Activated CD4-positive, alpha-beta T cell treated with anti-CD3 and anti-CD28 coated beads, Interleukin-2, amount 50 U/mL, for 4 hours (primary cell): ENCODE data around the gene SLC6A19.
"Not testable (repeated sequence)": the region's sequence is repeated elsewhere in the genome, so short reads cannot be mapped to it uniquely, and the experiment has no call there.

Source experiments
- DNase-seq, 2 experiments: peaks; one replicate each; pipeline ENCODE4 v3.0.0-alpha.2; 2020

The SLC6A19 gene

DNA sequence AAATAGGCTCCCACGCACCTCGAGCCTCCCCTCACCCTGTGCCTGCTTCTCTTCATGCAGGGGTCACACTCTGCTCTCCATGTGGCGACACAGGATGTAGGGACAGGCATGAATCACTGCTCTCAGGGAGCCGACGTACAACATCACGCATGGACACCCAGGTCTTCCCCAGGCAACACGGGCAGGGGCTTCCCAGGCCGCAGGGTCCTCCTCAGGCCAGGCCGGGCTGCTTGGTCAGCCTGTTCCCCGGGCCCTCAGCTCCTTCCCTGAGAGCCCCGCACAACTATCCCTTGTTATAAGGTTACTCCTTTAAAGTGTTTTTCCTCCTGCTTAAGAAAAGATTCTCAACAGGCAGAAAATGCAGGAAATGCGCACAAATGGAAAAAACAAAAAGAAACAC lies 24.8 kb downstream of the SLC6A19 start:
- DNase-seq: no peak

DNA sequence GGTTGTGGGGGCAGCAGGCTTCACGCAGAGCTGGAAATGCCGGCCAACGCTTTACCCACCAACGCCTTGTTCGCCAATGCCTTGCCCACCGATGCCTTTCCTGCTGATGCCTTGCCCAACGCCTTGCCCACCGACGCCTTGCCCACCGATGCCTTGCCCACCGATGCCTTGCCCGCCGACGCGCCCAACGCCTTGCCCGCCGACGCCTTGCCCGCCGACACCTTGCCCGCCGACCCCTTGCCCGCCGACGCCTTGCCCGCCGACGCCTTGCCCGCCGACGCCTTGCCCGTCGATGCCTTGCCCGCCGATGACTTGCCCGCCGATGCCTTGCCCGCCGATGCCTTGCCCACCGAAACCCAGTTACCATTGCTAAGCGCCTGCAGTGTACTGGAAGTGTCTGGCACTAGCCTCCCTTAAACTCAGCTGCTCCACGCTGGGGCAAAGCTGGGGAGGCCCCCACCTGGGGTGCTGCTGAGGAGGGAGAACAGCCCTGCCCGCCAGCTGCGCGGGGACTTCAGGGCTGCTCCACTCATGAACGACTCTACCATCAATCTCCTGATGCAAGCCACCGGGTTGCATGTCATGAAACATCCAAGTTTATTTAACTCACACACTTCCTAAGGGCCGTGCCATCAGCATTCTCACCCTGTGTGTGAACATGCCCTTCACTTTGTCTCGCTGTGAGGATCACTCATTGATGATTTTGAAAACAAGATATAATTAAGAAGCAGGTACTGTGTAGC lies 25.6 kb downstream of the SLC6A19 start:
- no peak for DNase-seq

DNA sequence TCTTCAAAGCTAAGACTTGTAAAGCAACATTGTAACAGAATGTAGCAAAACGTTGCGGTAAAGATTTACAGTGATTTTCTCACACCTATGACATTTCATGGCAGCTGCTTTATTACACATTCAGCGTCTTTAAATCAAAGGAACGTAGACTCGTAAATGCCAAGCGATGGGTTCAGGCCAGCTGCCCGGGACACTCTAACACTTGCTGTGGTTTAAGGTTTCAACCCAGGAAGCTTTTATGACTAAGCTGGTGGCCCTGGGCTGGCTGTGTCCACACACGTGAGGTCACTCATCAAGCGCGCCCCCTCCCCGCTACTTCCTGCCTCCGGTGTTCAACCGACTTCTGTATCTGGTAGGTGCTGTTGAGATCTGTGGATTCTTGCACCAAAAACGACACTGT lies 26.3 kb downstream of the SLC6A19 start:
- no peak for DNase-seq

DNA sequence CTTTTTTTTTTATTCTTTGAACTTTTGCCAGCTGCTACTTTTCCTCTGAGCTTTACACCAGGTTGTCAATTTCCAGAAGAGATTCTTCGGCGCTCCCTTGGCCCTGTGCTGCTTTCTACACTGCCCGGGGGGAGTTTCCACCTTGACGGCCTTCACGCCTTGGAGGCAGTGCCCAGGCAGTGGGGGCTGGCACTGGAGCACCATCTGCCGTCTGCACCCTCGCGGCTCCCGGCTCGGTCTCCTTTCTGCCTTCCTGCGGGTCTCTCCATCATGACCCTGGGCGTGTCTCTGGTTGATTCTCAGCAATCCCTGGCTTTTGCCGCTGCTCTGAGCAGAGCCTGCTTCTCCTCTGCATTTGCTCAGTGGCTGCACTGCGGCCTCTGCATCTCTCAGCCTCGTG lies 26.7 kb downstream of the SLC6A19 start:
- no peak for DNase-seq

DNA sequence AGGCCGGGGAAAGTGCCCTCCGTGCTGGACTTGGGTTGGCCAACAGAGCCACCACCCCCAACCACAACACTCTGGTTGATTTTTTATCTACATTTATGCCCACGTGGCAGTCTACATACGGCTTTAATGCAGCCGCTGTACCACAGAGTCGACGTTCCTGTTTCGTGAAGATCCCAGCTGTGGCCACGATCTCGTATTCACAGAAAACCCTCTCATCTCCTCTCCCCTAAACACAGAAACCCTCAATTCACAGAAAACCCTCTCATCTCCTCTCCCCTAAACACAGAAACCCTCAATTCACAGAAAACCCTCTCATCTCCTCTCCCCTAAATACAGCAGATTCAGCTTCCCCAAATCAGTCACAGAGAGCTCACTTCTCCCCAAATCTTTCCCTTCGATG lies 27.6 kb downstream of the SLC6A19 start:
- not testable (repeated sequence) for DNase-seq

DNA sequence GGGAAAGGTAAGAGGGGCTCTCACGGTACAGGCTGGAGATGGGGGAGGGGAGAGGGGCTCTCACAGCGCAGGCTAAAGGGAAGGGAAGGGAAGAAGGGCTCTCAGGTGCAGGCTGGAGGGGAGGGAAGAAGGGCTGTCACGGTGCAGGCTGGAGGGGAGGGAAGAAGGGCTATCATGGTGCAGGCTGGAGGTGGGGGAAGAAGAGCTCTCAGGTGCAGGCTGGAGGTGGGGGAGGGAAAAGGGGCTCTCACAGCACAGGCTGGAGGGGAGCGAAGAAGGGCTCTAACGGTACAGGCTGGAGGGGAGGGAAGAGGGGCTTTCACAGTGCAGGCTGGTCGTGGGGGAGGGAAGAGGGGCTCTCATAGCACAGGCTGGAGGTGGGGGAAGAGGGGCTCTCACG lies 28.4 kb downstream of the SLC6A19 start:
- no peak for DNase-seq

DNA sequence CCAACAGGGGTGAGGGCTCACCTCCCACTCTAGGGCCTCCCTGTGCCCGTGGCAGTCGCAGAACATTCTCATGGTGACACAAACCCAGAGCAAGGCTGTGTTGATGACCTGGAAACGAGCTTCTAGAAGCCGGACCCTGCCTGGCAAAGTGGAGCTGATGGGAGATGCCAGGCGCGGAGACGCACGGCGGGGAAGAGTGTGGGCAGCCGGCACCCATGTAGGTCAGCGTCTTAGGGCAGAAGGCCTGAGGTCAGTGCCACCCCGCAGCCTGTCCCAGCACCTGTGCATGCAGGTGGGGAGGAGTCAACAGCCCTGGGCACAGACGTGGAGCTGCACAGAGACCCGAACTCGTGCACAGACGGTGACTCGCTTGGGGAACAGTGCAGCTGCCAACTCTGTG lies 29.2 kb downstream of the SLC6A19 start:
- DNase-seq: no peak

DNA sequence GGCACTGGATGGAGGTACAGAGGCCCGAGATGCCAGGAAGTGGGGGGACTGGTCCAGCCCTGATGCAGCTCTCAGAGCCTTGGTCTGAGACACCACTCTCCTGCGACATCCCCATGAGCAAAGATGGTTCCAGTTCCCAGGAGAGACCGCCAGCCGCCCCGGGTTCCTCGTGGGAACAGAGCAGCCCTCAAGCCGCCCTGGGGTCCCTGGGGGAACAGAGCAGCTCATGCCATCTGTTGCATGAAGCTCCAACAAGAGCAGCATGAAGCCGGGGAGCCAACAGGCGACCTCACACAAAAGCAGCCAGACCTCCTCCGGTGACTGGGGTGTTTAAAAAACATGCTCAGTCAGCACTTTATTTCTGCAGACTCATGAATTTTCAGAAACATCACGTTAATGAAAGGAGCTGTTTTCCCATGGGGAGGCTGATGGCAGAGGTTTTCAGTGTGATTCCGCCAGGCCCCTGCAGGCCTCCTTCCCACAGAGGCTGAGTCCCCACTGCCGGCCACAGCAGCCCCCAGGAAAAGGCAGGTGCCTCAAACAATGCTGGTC lies 30.0 kb downstream of the SLC6A19 start:
- DNase-seq: no peak

DNA sequence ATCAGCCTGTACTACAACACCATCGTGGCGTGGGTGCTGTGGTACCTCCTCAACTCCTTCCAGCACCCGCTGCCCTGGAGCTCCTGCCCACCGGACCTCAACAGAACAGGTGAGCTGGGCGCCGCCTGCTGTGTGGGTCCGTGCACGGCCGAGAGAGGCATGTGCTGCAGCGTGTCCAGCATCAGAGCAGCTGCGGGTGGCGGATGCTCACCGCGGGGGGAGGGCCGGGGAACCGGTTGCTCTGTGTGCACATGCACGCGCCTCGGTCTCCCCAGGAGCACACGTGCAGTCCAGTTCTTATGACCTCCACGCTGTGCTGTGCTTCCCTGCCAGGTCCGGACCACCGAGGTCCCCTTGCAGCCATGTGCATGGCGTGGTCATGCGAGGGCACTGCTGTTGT lies 31.4 kb downstream of the SLC6A19 start:
- no peak for DNase-seq

DNA sequence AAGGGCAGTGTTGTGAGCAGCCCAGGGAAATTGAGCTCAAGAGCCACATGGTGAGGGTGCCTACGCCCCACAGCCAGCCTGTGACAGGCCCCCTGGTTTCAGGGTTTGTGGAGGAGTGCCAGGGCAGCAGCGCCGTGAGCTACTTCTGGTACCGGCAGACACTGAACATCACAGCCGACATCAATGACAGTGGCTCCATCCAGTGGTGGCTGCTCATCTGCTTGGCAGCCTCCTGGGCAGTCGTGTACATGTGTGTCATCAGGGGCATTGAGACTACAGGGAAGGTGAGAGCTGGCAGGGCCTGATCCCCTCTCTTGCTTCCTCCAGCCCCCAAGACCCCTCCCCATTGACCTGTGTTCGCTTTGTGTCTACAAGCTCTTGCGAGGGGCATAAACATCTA lies 34.0 kb downstream of the SLC6A19 start:
- no peak for DNase-seq

DNA sequence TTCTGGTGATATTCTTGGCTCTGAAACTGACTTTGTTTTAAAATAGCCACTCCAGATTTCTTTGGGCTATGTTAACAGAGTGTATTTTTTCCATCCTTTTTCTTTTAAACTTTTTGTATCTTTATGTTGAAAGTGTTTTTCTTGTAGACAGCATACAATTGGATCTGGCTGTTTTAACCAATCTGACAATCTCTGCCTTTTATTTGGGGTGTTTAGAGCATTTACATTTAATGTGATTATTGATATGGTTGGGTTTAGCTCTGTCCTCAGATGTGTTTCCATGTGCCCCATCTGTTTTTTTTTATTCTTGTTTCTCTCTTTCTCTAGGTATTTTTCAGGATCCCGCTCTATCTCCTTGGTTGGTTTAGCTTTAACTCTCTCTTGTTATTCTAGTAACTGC lies 34.4 kb downstream of the SLC6A19 start:
- no peak for DNase-seq

DNA sequence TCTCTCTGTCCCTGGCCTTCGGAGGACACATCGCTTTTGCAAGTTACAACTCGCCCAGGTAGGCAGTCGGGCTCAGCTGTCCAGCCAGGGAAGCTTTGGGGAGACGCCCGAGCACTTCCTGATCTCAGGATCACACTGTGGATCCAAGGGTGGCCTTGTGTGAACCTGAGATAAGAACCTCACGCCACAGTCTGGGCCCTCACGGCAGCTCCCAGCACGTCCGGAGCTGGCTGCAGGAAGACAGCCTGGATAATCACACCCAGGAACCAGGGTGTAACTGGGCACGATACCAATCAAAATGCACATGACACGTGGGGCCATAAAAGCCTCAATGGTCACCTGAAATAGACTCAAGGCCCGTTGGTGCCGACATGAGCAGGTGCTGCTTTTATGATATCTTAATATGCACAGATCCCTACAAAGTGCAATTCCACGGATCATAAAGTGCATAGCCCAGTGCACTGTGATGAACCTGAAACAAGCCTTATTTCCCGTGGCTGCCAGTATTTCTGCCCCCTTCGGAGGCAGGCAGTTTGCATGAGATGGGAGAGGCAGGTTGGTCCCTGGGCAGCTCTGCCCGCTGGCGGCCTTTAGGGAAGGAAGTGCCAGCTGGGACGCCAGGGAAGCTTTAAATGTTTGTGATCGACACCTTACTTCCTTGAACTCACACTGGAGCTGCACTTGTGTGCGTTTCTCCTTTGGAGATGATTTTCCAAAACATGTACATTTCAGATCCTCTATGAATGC lies 38.3 kb downstream of the SLC6A19 start:
- DNase-seq: no peak

DNA sequence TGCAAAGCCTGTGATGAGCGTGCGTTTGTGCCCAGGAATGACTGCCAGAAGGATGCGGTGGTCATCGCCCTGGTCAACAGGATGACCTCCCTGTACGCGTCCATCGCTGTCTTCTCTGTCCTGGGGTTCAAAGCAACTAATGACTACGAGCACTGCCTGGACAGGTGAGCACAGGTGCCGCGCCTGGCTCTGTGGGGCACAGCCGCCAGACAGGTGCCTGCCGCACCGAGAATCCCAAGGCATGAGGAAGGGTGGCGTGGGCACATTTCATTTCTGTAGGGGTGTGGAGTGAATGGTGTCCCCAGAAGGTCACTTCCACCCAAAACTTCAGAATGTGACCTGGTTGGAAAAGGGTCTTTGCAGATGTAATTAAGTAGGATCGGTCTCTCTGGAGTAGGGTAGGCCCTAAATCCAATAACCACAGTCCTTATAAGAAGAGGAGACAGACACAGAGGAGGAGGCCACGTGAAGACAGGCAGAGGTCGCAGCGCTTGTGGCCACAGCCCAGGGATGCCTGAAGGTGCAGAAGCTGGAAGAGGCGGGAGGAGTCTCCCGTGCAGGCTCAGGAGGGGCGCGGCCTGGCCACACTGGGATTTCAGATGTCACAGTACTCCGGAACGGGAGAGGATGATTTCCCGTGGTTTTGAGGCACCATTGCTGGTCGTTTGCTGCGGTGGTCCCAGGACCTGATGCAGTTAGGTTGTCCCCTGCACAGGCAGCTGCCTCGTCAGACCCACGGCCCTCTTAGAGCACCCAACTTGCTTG lies 39.3 kb downstream of the SLC6A19 start:
- DNase-seq: no peak

DNA sequence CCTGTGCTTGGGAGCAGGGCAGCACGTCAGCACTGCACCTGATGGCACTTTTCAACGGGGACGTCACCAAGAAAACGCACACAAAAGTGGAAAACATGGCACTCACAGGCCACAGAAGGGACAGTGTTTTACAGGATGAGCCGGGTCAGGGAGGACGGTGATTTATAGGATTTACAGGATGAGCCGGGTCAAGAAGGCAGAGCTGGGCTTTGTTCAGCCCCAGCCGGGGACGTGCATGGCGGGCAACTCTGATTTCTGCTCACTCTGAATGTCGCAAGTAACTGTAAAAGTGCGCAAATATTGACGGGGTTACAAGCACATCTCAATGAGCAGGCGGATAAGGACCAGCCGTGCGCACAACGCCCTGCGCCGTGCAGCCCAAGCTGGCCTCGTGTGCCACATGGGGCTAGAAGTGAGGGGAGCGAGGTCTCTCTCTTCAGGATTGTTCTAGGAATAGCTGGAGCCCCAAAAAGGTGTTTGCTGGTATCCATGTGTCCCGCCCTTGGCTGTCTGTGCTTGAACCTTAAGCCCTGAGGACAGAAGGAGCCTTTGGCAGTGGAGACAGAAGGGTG lies 40.2 kb downstream of the SLC6A19 start:
- DNase-seq: no peak

DNA sequence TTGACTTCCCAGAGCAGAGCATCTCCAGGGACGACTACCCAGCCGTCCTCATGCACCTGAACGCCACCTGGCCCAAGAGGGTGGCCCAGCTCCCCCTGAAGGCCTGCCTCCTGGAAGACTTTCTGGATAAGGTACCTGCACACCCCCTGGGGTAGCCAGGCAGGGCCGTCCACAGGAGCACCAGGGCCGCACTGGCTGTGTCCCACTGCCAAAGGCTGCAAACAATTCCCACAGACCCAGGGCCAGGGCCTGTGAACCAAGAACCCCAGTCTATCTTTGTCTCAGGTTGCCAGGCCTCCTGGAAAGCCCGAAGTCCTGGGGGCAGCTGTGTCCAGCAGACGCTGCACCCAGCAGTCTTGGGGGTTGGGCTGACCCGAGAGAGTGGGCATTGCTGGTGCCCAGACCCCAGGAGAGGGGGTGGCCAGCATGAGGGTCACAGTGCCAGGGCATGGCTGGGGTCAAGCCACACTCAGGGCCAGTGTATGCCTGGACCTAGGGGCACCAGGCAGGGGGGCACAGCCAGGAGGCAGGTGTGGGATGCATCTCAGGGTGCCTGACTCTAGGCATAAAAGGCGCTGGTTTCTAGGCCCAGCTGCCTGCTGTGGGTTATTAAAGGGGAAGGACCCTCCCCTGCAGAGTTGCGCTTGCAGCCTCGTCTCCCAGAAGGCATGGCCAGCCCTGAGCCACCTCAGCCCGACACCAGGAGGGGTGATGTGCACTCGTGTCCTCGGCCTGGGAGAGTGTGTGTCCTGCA lies 41.5 kb downstream of the SLC6A19 start:
- no peak for DNase-seq

DNA sequence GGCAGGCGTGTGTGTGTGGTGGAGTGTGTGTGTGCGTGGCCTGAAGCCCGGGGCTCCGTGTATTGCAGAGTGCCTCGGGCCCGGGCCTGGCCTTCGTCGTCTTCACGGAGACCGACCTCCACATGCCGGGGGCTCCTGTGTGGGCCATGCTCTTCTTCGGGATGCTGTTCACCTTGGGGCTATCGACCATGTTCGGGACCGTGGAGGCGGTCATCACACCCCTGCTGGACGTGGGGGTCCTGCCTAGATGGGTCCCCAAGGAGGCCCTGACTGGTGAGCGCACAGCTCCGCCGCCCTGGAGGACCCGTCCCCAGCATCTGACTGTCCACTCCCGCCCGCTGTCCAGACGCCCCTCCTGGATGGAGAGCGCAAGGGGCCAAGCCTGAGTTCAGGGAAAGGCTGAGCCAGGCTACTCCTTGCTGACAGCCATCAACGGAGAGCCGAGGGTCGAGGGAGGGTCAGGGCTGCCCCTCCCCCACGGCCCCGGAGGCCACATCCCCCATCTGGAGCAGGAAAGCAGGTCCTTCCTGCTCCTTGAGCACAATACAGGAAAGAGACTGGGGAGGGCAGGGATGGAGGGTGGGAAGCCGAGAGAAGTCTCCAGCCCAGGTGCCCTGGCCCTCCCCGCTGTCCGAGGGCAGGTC lies 42.2 kb downstream of the SLC6A19 start:
- DNase-seq: no peak

DNA sequence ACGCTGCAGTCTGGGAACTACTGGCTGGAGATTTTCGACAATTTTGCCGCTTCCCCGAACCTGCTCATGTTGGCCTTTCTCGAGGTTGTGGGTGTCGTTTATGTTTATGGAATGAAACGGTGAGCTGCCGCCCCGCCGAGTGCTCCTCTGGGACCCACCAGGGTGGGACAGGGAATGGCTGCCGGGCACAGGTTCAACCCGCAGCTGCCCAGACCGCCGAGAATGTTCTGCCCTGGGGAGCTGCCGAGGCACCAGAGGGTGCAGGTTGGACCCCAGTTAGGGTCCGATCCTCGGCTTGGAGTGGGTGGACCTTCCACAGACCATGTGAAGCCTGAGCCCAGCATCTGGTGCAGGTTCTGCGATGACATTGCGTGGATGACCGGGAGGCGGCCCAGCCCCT lies 42.9 kb downstream of the SLC6A19 start:
- no peak for DNase-seq

DNA sequence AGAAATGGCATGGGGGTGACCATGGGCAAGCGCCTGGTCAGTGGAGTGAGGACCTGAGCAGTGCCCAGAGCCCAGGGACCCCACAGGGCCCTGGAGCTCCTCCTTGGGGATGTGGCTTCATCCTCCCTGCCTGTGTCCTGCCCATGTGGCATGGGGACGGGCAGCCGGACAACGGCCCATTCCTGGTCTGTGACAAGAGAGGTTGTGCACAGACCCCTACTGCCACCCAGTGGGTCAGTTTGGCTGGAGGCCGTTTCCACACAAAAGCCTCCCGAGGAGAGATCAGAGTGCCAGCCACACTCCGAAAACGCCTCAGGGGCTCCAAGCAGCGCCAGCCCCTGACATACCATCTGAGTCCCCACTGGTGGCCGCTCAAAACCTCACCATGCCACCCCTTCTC lies 43.6 kb downstream of the SLC6A19 start:
- DNase-seq: no peak

DNA sequence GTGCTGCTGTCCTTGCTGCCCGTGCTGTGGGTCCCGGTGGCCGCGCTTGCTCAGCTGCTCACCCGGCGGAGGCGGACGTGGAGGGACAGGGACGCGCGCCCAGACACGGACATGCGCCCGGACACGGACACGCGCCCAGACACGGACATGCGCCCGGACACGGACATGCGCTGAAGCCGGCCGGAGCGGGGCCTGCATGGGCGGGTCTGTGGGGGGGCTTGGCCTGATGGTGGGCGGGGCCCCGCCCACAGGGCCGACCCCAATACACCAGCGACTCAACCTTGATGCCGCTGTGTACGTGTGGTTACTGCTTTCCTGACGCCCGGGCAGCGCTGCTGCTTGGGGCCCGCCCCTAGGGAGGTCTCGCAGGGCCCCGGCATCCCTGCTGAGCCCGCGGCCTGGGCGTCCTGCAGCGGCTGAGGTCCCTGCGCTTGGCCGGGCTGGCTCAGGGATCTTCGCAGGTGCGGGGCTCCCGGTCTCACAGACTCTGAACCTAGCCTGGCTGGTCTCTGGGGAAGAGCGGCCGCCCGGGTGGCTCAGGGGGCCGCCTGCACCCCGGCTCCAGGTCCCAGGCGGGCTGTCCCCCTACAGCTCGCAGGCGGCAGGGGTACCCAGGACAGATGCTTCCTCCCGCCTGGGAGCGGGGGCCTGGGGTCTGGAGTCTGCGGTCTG lies 44.6 kb downstream of the SLC6A19 start:
- no peak for DNase-seq

DNA sequence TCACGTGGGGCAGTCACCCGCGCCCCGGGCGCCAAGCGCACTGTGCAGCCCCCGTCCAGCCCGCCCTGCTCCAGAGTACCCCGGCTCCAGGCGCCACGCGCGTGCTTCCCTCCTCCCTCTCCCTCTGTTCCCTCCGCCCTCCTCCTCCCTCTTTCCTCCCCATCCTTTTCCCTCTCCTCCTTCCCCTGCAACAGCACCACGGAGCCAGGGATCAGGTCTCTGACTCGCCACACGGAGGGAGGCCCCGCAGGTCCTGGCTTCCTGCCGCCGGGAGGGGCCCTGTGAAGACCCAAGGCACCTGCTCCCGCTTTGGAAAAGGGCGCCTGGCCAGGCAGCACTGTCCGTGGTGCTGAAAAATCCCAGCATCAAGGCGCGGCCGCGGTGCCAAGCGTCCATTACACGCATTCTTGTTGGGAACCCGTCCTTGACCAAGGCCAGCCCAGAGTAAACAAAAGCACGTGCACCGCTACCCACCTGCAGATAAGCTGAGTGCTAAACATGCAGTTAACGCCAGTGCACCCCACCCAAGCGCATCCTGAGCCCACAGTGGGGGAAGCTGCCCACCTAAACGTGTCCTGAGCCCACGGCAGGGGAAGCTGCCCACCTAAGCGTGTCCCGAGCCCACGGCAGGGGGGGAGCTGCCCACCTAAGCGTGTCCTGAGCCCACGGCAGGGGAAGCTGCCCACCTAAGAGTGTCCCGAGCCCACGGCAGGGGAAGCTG lies 45.5 kb downstream of the SLC6A19 start:
- DNase-seq: no peak

DNA sequence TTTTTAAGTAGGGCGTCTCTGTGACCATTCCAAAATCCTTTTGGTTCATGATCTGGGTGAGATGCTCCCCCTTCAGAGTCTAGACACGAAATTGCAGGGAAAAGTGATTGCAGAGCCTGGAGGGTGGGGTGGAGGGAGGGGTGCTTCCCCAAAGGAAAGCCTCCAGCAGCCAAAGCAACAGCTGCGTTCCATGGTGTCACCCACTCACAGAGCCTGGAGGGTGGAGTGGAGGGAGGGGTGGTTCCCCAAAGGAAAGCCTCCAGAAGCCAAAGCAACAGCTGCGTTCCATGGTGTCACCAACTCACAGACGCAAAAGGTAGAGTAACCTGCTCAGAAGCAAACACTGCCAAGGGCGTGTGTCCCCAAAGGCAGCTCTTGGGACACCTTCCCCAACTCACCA lies 46.4 kb downstream of the SLC6A19 start:
- no peak for DNase-seq
